OCI-LY7 (cell line): ENCODE measurements around the gene PRKD1. TPM values are rescaled to one million over a fixed set of nuclear protein-coding genes. Genes with fewer than 3 reads are reported as not detected.

ENCODE experiments used
- BruUV-seq: library from RNA; stranded (reverse); fragments of 400-500 nt; replicated peaks from 2 replicates; lab custom pipeline; 2021; lab: Mats Ljungman, UMichigan
- CTCF ChIA-PET: fragments of 300-600 bp; sonication (Branson Sonifier 250); formaldehyde crosslinking; loops from one replicate; lab custom pipeline; 2022; ENCODE audit warnings: antibody characterized with exemption; ENCODE audit not compliant: unreplicated experiment; lab: Charles Lee
- POLR2A ChIA-PET: fragments of 300-600 bp; sonication (Branson Sonifier 250); formaldehyde crosslinking; loops from one replicate; lab custom pipeline; 2022; ENCODE audit warnings: antibody characterized with exemption; lab: Charles Lee
- DNase-seq: peaks from one replicate; pipeline ENCODE4 v3.0.0-alpha.2; 2015; ENCODE audit warnings: low spot score
- H2AFZ ChIP-seq: fragments of 200-600 bp; sonication (generic), shearing (Covaris generic); 2 replicates; pipeline ENCODE4 v1.6.1; 2014; ENCODE audit warnings: mild to moderate bottlenecking, antibody characterized with exemption, low read length, moderate library complexity
- H3K27ac ChIP-seq: fragments of 200-600 bp; sonication (generic); 2 replicates; pipeline ENCODE4 v1.5.1; 2014; ENCODE audit warnings: mixed run types, low read depth, mild to moderate bottlenecking, moderate library complexity, low read length, inconsistent platforms; ENCODE audit not compliant: poor library complexity, severe bottlenecking
- H3K36me3 ChIP-seq: fragments of 200-600 bp; sonication (generic); 2 replicates; pipeline ENCODE4 v1.6.1; 2014; ENCODE audit warnings: mild to moderate bottlenecking, antibody characterized with exemption, low read length, moderate library complexity, mixed read lengths; ENCODE audit not compliant: insufficient read depth
- H3K4me1 ChIP-seq: fragments of 200-600 bp; sonication (generic); 2 replicates; pipeline ENCODE4 v1.5.1; 2014; ENCODE audit warnings: mild to moderate bottlenecking, low read length; ENCODE audit not compliant: insufficient read depth, poor library complexity, severe bottlenecking
- H3K4me2 ChIP-seq: fragments of 200-600 bp; sonication (generic); 2 replicates; pipeline ENCODE4 v1.6.1; 2014; ENCODE audit warnings: mild to moderate bottlenecking, low read length
- H3K4me3 ChIP-seq: fragments of 200-600 bp; sonication (generic); 2 replicates; pipeline ENCODE4 v1.5.1; 2014; ENCODE audit warnings: mild to moderate bottlenecking, low read depth, low read length; ENCODE audit not compliant: poor library complexity, severe bottlenecking
- H3K79me2 ChIP-seq: fragments of 200-600 bp; sonication (generic); 2 replicates; pipeline ENCODE4 v1.6.1; 2016; ENCODE audit warnings: low read depth, mild to moderate bottlenecking, low read length, moderate library complexity, mixed read lengths; ENCODE audit not compliant: insufficient read depth
- H3K9me2 ChIP-seq: fragments of 200-600 bp; sonication (generic); 2 replicates; pipeline ENCODE4 v1.6.1; 2016; ENCODE audit warnings: mild to moderate bottlenecking, low read length, mixed read lengths; ENCODE audit not compliant: insufficient read depth
- H3K9me3 ChIP-seq: fragments of 200-600 bp; sonication (generic); 2 replicates; pipeline ENCODE4 v1.6.1; 2014; ENCODE audit warnings: mild to moderate bottlenecking, mixed run types, low read length, mixed read lengths
- H4K20me1 ChIP-seq: fragments of 200-600 bp; sonication (generic); 2 replicates; pipeline ENCODE4 v1.6.1; 2014; ENCODE audit warnings: mild to moderate bottlenecking, antibody characterized with exemption, low read length, moderate library complexity, mixed read lengths; ENCODE audit not compliant: insufficient read depth
- EZH2phosphoT487 ChIP-seq: fragments of 200-600 bp; sonication (generic); IDR thresholded peaks from 2 replicates; pipeline ENCODE4 v1.6.1; 2018; ENCODE audit warnings: low read depth, borderline replicate concordance, mild to moderate bottlenecking, mixed run types, antibody characterized with exemption, low read length, moderate library complexity, mixed read lengths
- intact Hi-C: fragments of 100-400 bp; cut with micrococcal nuclease; formaldehyde crosslinking; loops from one replicate; pipeline ENCODE4 v1.10.0; 2022; ENCODE audit not compliant: unreplicated experiment
- total RNA-seq, 2 experiments: library from RNA; depleted of rRNA in 1 of 2; stranded (reverse); fragments of >200 nt in 1 of 2; shearing (Covaris generic) in 1 of 2; gene quantifications; 2 replicates each; pipeline ENCODE4 v1.2.3, GENCODE V29; 2014 to 2022
- TF ChIP-seq, protein P1 (sequence below): fragments of 200-600 bp; sonication (generic); conservative IDR thresholded peaks from 2 replicates; pipeline ENCODE4 v1.5.1; 2014; ENCODE audit warnings: mild to moderate bottlenecking, antibody characterized with exemption, low read length, moderate library complexity, mixed read lengths

PRKD1 gene
- total RNA-seq, 2 experiments from 2014 or later: not detected

DNA sequence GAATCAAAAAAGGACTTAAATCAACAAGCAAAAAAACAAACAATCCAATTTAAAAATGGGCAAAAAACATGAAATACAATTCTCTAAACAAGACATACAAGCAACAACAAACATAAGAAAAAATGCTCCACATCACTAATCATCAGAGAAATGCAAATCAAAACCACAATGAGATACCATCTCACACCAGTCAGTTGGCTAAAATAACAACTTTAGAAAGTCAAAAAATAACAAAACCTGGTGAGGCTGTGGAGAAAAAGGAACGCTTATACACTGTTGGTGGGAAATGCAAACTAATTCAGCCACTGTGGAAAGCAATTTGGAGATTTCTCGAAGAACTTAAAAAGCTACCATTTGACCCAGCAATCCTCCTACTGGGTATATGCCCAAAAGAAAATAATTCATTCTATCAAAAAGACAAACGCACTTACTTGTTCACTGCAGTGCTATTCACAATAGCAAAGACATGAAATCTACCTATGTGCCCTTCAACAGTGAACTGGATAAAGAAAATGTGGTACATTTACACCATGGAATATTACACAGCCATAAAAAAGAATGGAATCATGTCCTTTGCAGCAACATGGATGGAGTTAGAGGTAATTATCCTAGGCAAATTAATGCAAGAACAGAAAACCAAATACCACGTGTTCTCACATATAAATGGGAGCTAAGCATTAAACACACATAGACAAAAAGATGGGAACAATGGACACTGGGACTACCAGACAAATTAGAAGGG lies 26.9 kb downstream of the PRKD1 start:
- no TSS peak for BruUV-seq
- Histone ChIP-seq H3K4me1 (no peaks in the 10 kb centered on the region), H3K9me3 (0 out of 2 replicates have a peak, but pooled peaks cover 4% of the 10 kb centered on the region), H3K4me2 (no peak overlapping the region), H3K36me3 (no peaks in the 10 kb centered on the region), H3K4me3 (no peak overlapping the region), H3K9me2 (no peaks in the 10 kb centered on the region), H3K27ac (no peak overlapping the region), H2AFZ (no peak overlapping the region), H3K79me2 (no peaks in the 10 kb centered on the region), H4K20me1 (no peaks in the 10 kb centered on the region)
- POLR2A ChIA-PET: no interaction called here
- intact Hi-C loops: no loop called here
- DNase-seq: no peak
- CTCF ChIA-PET: no interaction called here
- TF ChIP-seq, protein P1, sequence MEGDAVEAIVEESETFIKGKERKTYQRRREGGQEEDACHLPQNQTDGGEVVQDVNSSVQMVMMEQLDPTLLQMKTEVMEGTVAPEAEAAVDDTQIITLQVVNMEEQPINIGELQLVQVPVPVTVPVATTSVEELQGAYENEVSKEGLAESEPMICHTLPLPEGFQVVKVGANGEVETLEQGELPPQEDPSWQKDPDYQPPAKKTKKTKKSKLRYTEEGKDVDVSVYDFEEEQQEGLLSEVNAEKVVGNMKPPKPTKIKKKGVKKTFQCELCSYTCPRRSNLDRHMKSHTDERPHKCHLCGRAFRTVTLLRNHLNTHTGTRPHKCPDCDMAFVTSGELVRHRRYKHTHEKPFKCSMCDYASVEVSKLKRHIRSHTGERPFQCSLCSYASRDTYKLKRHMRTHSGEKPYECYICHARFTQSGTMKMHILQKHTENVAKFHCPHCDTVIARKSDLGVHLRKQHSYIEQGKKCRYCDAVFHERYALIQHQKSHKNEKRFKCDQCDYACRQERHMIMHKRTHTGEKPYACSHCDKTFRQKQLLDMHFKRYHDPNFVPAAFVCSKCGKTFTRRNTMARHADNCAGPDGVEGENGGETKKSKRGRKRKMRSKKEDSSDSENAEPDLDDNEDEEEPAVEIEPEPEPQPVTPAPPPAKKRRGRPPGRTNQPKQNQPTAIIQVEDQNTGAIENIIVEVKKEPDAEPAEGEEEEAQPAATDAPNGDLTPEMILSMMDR: no peak
- TF ChIP-seq EZH2phosphoT487: no peak

DNA sequence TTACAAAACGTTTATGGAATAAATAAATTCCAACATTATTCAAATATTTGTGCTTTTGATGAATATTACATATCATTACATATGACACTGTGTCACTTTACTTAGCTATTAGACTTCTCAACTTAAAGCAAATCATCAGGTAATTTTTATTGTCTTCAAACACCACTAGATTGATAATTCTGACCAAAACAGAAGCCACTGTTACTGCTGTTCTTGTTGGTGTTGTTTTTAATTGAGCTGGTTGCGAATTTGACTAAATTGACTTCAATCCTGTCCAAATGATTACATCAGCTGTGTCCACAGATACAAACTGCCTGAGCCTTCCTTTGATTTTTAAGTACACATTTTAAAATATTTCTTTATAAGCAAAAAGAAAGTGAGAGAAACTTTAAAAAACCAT lies 29.2 kb downstream of the PRKD1 start:
- Histone ChIP-seq H3K36me3 (no peaks in the 10 kb centered on the region), H3K4me2 (no peak overlapping the region), H4K20me1 (no peaks in the 10 kb centered on the region), H3K79me2 (no peaks in the 10 kb centered on the region), H3K4me1 (no peaks in the 10 kb centered on the region), H3K9me3 (0 out of 2 replicates have a peak, but pooled peaks cover 4% of the 10 kb centered on the region), H3K4me3 (no peak overlapping the region), H3K27ac (no peak overlapping the region), H3K9me2 (no peaks in the 10 kb centered on the region), H2AFZ (no peak overlapping the region)
- DNase-seq: no peak
- ChIA-PET CTCF (no interaction called here), POLR2A (no interaction called here)
- no TSS peak for BruUV-seq
- no peak for TF ChIP-seq EZH2phosphoT487
- TF ChIP-seq, protein P1: no peak
- intact Hi-C loops: no loop called here

DNA sequence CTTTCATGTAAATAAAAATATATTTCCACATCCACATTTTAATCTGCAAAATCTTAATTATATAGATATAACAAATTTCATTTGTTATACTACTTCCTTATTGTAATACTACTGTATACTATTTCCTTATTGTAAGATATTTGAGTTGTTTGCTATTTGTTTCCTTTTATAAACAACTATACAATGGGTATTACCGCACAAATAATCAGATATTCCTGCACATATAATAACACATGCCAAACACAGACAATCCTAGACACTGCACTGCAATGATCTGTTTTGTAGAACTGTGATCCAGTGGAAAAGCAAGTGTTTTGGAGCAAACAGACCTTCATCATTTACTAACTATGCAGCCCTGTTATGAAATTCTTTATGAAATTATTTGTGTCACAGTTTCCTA lies 30.5 kb downstream of the PRKD1 start:
- H3K4me1 ChIP-seq: no peaks in the 10 kb centered on the region
- H3K9me3 ChIP-seq: 0 out of 2 replicates have a peak, but pooled peaks cover 4% of the 10 kb centered on the region
- ChIA-PET POLR2A (interaction anchor here (0.7 kb wide), 1 partner anchor 15 kb away, joined by 3 read pairs; no protein-coding TSS in a partner anchor), CTCF (no interaction called here)
- no TSS peak for BruUV-seq
- H3K4me3 ChIP-seq: no peak overlapping the region
- no peaks in the 10 kb centered on the region for H3K9me2 ChIP-seq
- TF ChIP-seq EZH2phosphoT487: no peak
- TF ChIP-seq, protein P1: no peak
- no peak overlapping the region for H3K27ac ChIP-seq
- intact Hi-C loops: no loop called here
- no peak overlapping the region for H2AFZ ChIP-seq
- no peak overlapping the region for H3K4me2 ChIP-seq
- H3K36me3 ChIP-seq: no peaks in the 10 kb centered on the region
- no peaks in the 10 kb centered on the region for H4K20me1 ChIP-seq
- no peak for DNase-seq
- no peaks in the 10 kb centered on the region for H3K79me2 ChIP-seq
